Panc1 (cell line): ENCODE results near the gene UBL7. TPM values are rescaled to one million over a fixed set of nuclear protein-coding genes. Genes with fewer than 3 reads are reported as not detected.

ENCODE experiments used
- ATAC-seq: fragments of 200-7000 bp; cut with Tn5 transposase; 2 replicates; pipeline ENCODE4 v1.9.1; 2020; ENCODE audit warnings: mild to moderate bottlenecking, moderate library complexity
- BruUV-seq: library from RNA; stranded (reverse); fragments of 400-500 nt; replicated peaks from 2 replicates; lab custom pipeline; 2021; lab: Mats Ljungman, UMichigan
- CTCF ChIA-PET: fragments of 300-600 bp; sonication (Branson Sonifier 250); formaldehyde crosslinking; loops from one replicate; lab custom pipeline; 2022; ENCODE audit warnings: antibody characterized with exemption; lab: Charles Lee
- POLR2A ChIA-PET: fragments of 300-600 bp; sonication (Branson Sonifier 250); formaldehyde crosslinking; loops from one replicate; lab custom pipeline; 2022; ENCODE audit warnings: antibody characterized with exemption; lab: Charles Lee
- DNase-seq: peaks from one replicate; pipeline ENCODE4 v3.0.0-alpha.2; 2010; ENCODE audit warnings: low read depth, low spot score
- H3K27ac ChIP-seq: 2 replicates; pipeline ENCODE4 v1.5.1; 2011; ENCODE audit warnings: mild to moderate bottlenecking, low read length, inconsistent platforms
- H3K27me3 ChIP-seq: fragments of 200-500 bp; sonication (Bioruptor generic); 2 replicates; pipeline ENCODE4 v1.6.0; 2014; ENCODE audit warnings: low read length, inconsistent platforms; ENCODE audit not compliant: control insufficient read depth, insufficient read depth
- H3K36me3 ChIP-seq: fragments of 200-500 bp; sonication (Bioruptor generic); 2 replicates; pipeline ENCODE4 v1.5.1; 2014; ENCODE audit warnings: inconsistent platforms, mild to moderate bottlenecking, low read length, moderate library complexity; ENCODE audit not compliant: control insufficient read depth, insufficient read depth
- H3K4me1 ChIP-seq: 2 replicates; pipeline ENCODE4 v1.5.1; 2011; ENCODE audit warnings: inconsistent platforms, mild to moderate bottlenecking, low read length, moderate library complexity; ENCODE audit not compliant: control insufficient read depth, insufficient read depth
- H3K4me3 ChIP-seq, 2 experiments: 2 replicates each; pipeline ENCODE4 v1.5.1; 2011 to 2012; ENCODE audit warnings: low read depth in 2 of 2, low read length in 2 of 2, mild to moderate bottlenecking in 2 of 2, inconsistent platforms in 1 of 2, moderate library complexity in 1 of 2
- H3K9me3 ChIP-seq: fragments of 200-500 bp; sonication (Bioruptor generic); 2 replicates; pipeline ENCODE4 v1.5.1; 2014; ENCODE audit warnings: low read depth, mild to moderate bottlenecking, inconsistent platforms, low read length, moderate library complexity; ENCODE audit not compliant: control insufficient read depth, insufficient read depth
- POLR2AphosphoS5 ChIP-seq: IDR thresholded peaks from 2 replicates; pipeline ENCODE4 v1.6.1; 2012; ENCODE audit warnings: mild to moderate bottlenecking, low read depth, low read length, moderate library complexity
- SIN3A ChIP-seq: IDR thresholded peaks from 2 replicates; pipeline ENCODE4 v1.6.1; 2012; ENCODE audit warnings: low read depth, mild to moderate bottlenecking, low read length, moderate library complexity, borderline replicate concordance; ENCODE audit not compliant: insufficient read depth
- TCF7L2 ChIP-seq: IDR thresholded peaks from 2 replicates; pipeline ENCODE4 v1.6.1; 2011; ENCODE audit warnings: mild to moderate bottlenecking, low read depth, low read length, inconsistent platforms
- in situ Hi-C: cut with HindIII; loops from 2 replicates; pipeline ENCODE4 v1.10.0; 2016; ENCODE audit warnings: low sequenced_read_pairs, low pct_unique_long_range_greater_than_20kb
- intact Hi-C: fragments of 100-400 bp; cut with micrococcal nuclease; formaldehyde crosslinking; loops from one replicate; pipeline ENCODE4 v1.10.0; 2022; ENCODE audit not compliant: unreplicated experiment
- total RNA-seq: library from RNA; stranded (reverse); gene quantifications from one replicate; pipeline ENCODE4 v1.2.1, GENCODE V29; 2021; ENCODE audit not compliant: unreplicated experiment
- TF ChIP-seq, protein P1 (sequence below), 2 experiments: IDR thresholded peaks; 2 replicates each; pipeline ENCODE4 v1.6.1; 2011 to 2012; ENCODE audit warnings: low read depth in 2 of 2, control low read depth in 1 of 2, low read length in 1 of 2, mild to moderate bottlenecking in 1 of 2, moderate library complexity in 1 of 2; ENCODE audit not compliant: insufficient read depth in 1 of 2
- TF ChIP-seq, protein P2 (sequence below): fragments of 450-650 bp; IDR thresholded peaks from 2 replicates; pipeline ENCODE4 v1.5.1; 2017; ENCODE audit warnings: mild to moderate bottlenecking

The UBL7 gene
- total RNA-seq, 1 experiment from 2014 or later, result 68.5 TPM

DNA sequence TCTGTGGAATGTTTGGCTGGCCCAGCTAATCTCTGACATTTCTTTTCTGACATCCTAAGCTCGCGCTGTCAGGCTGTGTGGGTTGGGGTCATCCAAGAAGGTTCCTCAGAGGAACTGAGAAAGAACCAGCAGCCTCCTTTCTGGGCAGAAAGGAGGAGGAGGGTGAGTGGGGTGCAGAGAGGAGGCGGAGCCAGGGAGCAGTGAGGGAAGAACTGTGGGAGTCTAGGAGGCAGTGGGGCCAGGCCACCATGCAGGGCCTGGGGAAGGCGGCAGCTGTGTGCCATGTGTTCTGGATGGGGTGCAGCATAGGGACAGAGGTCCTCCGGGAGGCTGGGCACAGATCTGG is 32.5 kb downstream of the UBL7 start:
- no peak for DNase-seq
- Histone ChIP-seq H3K9me3 (no peaks in the 10 kb centered on the region), H3K4me1 (peaks cover 60% of the 10 kb centered on the region), H3K27ac (no peak overlapping the region), H3K4me3 (no peak overlapping the region), H3K36me3 (no peaks in the 10 kb centered on the region), H3K27me3 (no peaks in the 10 kb centered on the region)
- POLR2A ChIA-PET, result no interaction called here
- TF ChIP-seq SIN3A (no peak), POLR2AphosphoS5 (no peak)
- intact Hi-C loops (no loop called here), in situ Hi-C loops (no loop called here)
- BruUV-seq, result no TSS peak
- CTCF ChIA-PET, result no interaction called here
- ATAC-seq, result no peak

DNA sequence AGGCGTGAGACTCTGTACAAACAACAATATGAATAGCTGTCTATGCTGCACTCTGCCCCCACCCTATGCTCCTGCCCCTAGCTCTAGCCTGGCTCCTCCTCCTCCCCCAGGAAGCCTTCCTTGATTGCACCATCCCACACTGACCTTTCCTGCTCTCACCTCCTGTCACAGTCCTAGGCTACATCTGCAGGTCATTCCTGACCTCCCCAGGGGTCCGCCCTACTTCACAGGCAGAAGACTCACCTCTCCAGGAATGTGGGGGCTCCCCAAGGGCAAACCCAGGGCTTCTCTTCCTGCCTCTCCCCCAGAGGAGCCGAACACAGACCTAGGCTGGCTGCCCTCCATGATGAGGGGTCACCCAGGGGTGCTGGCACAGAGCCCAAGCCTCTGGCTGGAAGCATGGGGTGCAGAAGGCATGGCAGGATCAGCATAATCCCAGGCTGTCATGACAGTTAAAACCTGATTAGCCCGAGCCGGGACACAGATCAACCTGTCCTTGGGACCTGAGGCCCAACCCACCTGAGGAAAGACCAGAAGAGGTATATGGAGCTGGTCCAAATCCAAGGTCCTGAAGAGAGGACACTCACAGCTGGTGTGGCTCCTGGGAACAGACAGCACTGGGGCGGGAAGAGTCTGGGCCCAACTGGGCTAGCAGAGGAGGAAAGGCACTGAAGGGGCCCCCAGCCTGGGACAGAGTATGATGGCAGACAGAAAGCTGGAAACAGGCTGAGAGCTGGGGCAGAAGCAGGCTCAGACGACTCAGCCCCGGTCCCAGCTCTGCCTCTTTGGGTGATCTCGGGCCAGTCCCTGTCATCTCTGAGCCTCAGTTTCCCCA is 33.1 kb downstream of the UBL7 start:
- TF ChIP-seq POLR2AphosphoS5 (no peak), TCF7L2 (no peak), SIN3A (no peak)
- TF ChIP-seq, protein P1, sequence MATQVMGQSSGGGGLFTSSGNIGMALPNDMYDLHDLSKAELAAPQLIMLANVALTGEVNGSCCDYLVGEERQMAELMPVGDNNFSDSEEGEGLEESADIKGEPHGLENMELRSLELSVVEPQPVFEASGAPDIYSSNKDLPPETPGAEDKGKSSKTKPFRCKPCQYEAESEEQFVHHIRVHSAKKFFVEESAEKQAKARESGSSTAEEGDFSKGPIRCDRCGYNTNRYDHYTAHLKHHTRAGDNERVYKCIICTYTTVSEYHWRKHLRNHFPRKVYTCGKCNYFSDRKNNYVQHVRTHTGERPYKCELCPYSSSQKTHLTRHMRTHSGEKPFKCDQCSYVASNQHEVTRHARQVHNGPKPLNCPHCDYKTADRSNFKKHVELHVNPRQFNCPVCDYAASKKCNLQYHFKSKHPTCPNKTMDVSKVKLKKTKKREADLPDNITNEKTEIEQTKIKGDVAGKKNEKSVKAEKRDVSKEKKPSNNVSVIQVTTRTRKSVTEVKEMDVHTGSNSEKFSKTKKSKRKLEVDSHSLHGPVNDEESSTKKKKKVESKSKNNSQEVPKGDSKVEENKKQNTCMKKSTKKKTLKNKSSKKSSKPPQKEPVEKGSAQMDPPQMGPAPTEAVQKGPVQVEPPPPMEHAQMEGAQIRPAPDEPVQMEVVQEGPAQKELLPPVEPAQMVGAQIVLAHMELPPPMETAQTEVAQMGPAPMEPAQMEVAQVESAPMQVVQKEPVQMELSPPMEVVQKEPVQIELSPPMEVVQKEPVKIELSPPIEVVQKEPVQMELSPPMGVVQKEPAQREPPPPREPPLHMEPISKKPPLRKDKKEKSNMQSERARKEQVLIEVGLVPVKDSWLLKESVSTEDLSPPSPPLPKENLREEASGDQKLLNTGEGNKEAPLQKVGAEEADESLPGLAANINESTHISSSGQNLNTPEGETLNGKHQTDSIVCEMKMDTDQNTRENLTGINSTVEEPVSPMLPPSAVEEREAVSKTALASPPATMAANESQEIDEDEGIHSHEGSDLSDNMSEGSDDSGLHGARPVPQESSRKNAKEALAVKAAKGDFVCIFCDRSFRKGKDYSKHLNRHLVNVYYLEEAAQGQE (IDR thresholded peaks at IDR 0.05; ENCODE audit: insufficient read depth in 1 of 2, low read depth in 2 of 2, low read length in 1 of 2), result no peak
- TF ChIP-seq, protein P2, sequence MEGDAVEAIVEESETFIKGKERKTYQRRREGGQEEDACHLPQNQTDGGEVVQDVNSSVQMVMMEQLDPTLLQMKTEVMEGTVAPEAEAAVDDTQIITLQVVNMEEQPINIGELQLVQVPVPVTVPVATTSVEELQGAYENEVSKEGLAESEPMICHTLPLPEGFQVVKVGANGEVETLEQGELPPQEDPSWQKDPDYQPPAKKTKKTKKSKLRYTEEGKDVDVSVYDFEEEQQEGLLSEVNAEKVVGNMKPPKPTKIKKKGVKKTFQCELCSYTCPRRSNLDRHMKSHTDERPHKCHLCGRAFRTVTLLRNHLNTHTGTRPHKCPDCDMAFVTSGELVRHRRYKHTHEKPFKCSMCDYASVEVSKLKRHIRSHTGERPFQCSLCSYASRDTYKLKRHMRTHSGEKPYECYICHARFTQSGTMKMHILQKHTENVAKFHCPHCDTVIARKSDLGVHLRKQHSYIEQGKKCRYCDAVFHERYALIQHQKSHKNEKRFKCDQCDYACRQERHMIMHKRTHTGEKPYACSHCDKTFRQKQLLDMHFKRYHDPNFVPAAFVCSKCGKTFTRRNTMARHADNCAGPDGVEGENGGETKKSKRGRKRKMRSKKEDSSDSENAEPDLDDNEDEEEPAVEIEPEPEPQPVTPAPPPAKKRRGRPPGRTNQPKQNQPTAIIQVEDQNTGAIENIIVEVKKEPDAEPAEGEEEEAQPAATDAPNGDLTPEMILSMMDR, result no peak
- Histone ChIP-seq H3K27ac (no peak overlapping the region), H3K9me3 (no peaks in the 10 kb centered on the region), H3K4me3 (no peak overlapping the region), H3K4me1 (peaks cover 66% of the 10 kb centered on the region), H3K36me3 (no peaks in the 10 kb centered on the region), H3K27me3 (no peaks in the 10 kb centered on the region)
- DNase-seq, result no peak
- ChIA-PET POLR2A (no interaction called here), CTCF (no interaction called here)
- no TSS peak for BruUV-seq
- intact Hi-C loops (no loop called here), in situ Hi-C loops (no loop called here)
- ATAC-seq, result no peak
